Thyroid gland (tissue), 4 donors: ENCODE results near the gene TCOF1.

Experiments used
- CTCF ChIP-seq, 6 experiments: fragments of 200-600 bp in 3 of 6; fragments of 450-650 bp in 3 of 6; sonication (generic) in 3 of 6; IDR thresholded peaks; one replicate each; pipeline ENCODE4 v1.5.1; 2016 to 2019; ENCODE audit warnings: antibody characterized with exemption in 6 of 6, mild to moderate bottlenecking in 2 of 6, inconsistent platforms in 1 of 6, moderate library complexity in 1 of 6
- POLR2A ChIP-seq, 2 donors: fragments of 450-650 bp; IDR thresholded peaks; one replicate each; pipeline ENCODE4 v1.6.1; 2017; ENCODE audit warnings: antibody characterized with exemption in 2 of 2, mild to moderate bottlenecking in 2 of 2, moderate library complexity in 1 of 2

GRCh38 chr5:150377964-150378694 is 20.6 kb downstream of the TCOF1 start:
- TF ChIP-seq CTCF (IDR thresholded peaks at IDR 0.05) (no peak), POLR2A (IDR thresholded peaks at IDR 0.05) (no peak)
